K562 (cell line): ENCODE measurements around the gene CTBP2. TPM values are rescaled to one million over a fixed set of nuclear protein-coding genes. Genes with fewer than 3 reads are reported as not detected.

Experiments used
- ATAC-seq: fragments of 200-7000 bp; cut with Tn5 transposase; 3 replicates; pipeline ENCODE4 v1.9.1; 2020; ENCODE audit warnings: moderate library complexity
- BruUV-seq: library from RNA; stranded (reverse); fragments of 400-500 nt; replicated peaks from 2 replicates; lab custom pipeline; 2021; lab: Mats Ljungman, UMichigan
- CTCF ChIA-PET: fragments of 300-600 bp; formaldehyde crosslinking; extraction: SDS; loops from one replicate; lab custom pipeline; 2021; ENCODE audit warnings: low intra/inter-chr PET ratio; lab: Yijun Ruan, JAX
- POLR2A ChIA-PET: fragments of 300-600, 350-650 bp; sonication (Branson Sonifier 250); formaldehyde crosslinking; extraction: SDS; loops from one replicate; lab custom pipeline; 2021; ENCODE audit warnings: antibody characterized with exemption, inconsistent platforms; lab: Yijun Ruan, JAX
- DNase-seq, 4 experiments: peaks; one replicate each; pipeline versions ENCODE4 v3.0.0 to v3.0.0-alpha.2; 2011 to 2018; ENCODE audit warnings: low spot score in 3 of 4, mixed read lengths in 3 of 4; ENCODE audit errors: extremely low read depth in 1 of 4
- FAIRE-seq: peaks from 2 replicates; lab custom pipeline; 2011; peaks lifted over from hg19 to GRCh38; lab: Jason Lieb, UNC
- H2AFZ ChIP-seq: 2 replicates; pipeline ENCODE4 v1.6.0; 2011; ENCODE audit warnings: low read depth, low read length, control low read depth, inconsistent platforms
- H3K27ac ChIP-seq: fragments of 200-600 bp; 3 replicates; pipeline ENCODE4 v1.8.0; 2011; ENCODE audit warnings: low read depth, mild to moderate bottlenecking, control low read depth, inconsistent platforms, low read length, moderate library complexity, mixed read lengths; ENCODE audit errors: extremely low read depth
- H3K27me3 ChIP-seq, 2 experiments: fragments of 300-600 bp in 1 of 2; 2 replicates in 1 of 2; 3 replicates in 1 of 2; pipeline versions ENCODE4 v1.6.0 to v1.8.0; 2011; ENCODE audit warnings: inconsistent platforms in 2 of 2, low read length in 2 of 2, mild to moderate bottlenecking in 1 of 2, mixed read lengths in 1 of 2, moderate library complexity in 1 of 2; ENCODE audit not compliant: control insufficient read depth in 2 of 2, insufficient read depth in 2 of 2
- H3K36me3 ChIP-seq: fragments of 300-600 bp; 3 replicates; pipeline ENCODE4 v1.8.0; 2011; ENCODE audit warnings: mild to moderate bottlenecking, low read length, inconsistent platforms; ENCODE audit not compliant: control insufficient read depth, insufficient read depth
- H3K4me1 ChIP-seq, 2 experiments: fragments of 200-600 bp in 1 of 2; replicated peaks in 1 of 2; 2 replicates in 1 of 2; 3 replicates in 1 of 2; pipeline versions ENCODE4 v1.5.1 to v1.8.0; 2011; ENCODE audit warnings: inconsistent platforms in 2 of 2, low read length in 2 of 2, mild to moderate bottlenecking in 1 of 2, mixed read lengths in 1 of 2, moderate library complexity in 1 of 2; ENCODE audit not compliant: control insufficient read depth in 2 of 2, insufficient read depth in 2 of 2
- H3K4me2 ChIP-seq: 2 replicates; pipeline ENCODE4 v1.6.1; 2011; ENCODE audit warnings: low read length, control low read depth, inconsistent platforms, mixed read lengths; ENCODE audit not compliant: insufficient read depth
- H3K4me3 ChIP-seq: fragments of 200-600 bp; sonication (generic), shearing (Covaris generic); 2 replicates; pipeline ENCODE4 v1.5.1; 2016; ENCODE audit warnings: control low read depth, inconsistent platforms
- H3K79me2 ChIP-seq: fragments of 200-600 bp; 3 replicates; pipeline ENCODE4 v1.8.0; 2011; ENCODE audit warnings: low read length, inconsistent platforms; ENCODE audit not compliant: control insufficient read depth, insufficient read depth
- H3K9ac ChIP-seq, 2 experiments: 2 replicates each; pipeline versions ENCODE4 v1.6.0 to v1.6.1; 2011; ENCODE audit warnings: low read depth in 2 of 2, low read length in 2 of 2, control low read depth in 1 of 2, inconsistent platforms in 1 of 2, mild to moderate bottlenecking in 1 of 2, mixed read lengths in 1 of 2; ENCODE audit not compliant: insufficient read depth in 1 of 2
- H3K9me1 ChIP-seq: one replicate; pipeline ENCODE4 v1.6.0; 2011; ENCODE audit warnings: inconsistent platforms, mild to moderate bottlenecking, low read length, moderate library complexity; ENCODE audit not compliant: control insufficient read depth, insufficient read depth
- H3K9me3 ChIP-seq: replicated peaks from 2 replicates; pipeline ENCODE4 v1.5.1; 2011; ENCODE audit warnings: low read depth, low read length, inconsistent platforms; ENCODE audit not compliant: control insufficient read depth, insufficient read depth
- H4K20me1 ChIP-seq: replicated peaks from 2 replicates; pipeline ENCODE4 v1.6.1; 2011; ENCODE audit warnings: low read length, inconsistent platforms, mixed read lengths; ENCODE audit not compliant: control insufficient read depth, insufficient read depth
- OTX1 ChIP-seq: fragments of 450-650 bp; formaldehyde crosslinking; IDR thresholded peaks from 2 replicates; pipeline ENCODE4 v1.4.0; 2022; ENCODE audit warnings: mild to moderate bottlenecking
- WGBS: fragments of 100-300 bp; shearing (Covaris generic); methylation state at CpG from one replicate; pipeline ENCODE4 v1.1.6; 2016; ENCODE audit warnings: low coverage, mixed read lengths; ENCODE audit not compliant: insufficient coverage; ENCODE audit errors: missing lambda C conversion rate; 5-methylcytosine and 5-hydroxymethylcytosine counted together
- in situ Hi-C: fragments of 300-500 bp; cut with MboI; formaldehyde crosslinking; loops from 4 replicates; pipeline ENCODE4 v1.15.0; 2018; ENCODE audit warnings: inconsistent platforms, mixed read lengths
- intact Hi-C: fragments of 100-400 bp; cut with micrococcal nuclease; formaldehyde crosslinking; loops from 2 replicates; pipeline ENCODE4 v1.14.2; 2022
- polyA plus RNA-seq, 8 experiments: library from polyadenylated mRNA; depleted of rRNA in 4 of 8; stranded (reverse) in 5 of 8; unstranded in 3 of 8; fragments of >200 nt; fragmentation: Nextera tagmentation in 2 of 8; fragmentation: Illumina TruSeq in 1 of 8; extraction: Ambion mirVana in 2 of 8; extraction: Trizol in 1 of 8; gene quantifications; 2 replicates each; pipeline versions ENCODE4 v1.2.1 to v1.2.3, GENCODE V29; 2011 to 2014; ENCODE audit warnings: inconsistent platforms in 1 of 8, missing spikeins in 1 of 8
- total RNA-seq, 7 experiments: library from RNA; depleted of rRNA in 6 of 7; stranded (reverse); fragments of >200 nt in 6 of 7; fragmentation: Illumina TruSeq in 2 of 7; extraction: Trizol in 2 of 7; gene quantifications; 2 replicates each; pipeline versions ENCODE4 v1.2.1 to v1.2.3, GENCODE V29; 2011 to 2021; ENCODE audit warnings: low replicate concordance in 1 of 7
- TF ChIP-seq, protein P1 (sequence below): sonication (generic); formaldehyde crosslinking; IDR thresholded peaks from 2 replicates; pipeline ENCODE4 v1.8.0; 2023; ENCODE audit warnings: mild to moderate bottlenecking, missing genetic modification reagents
- TF ChIP-seq, protein P2 (sequence below), 2 experiments: fragments of 450-650 bp in 1 of 2; sonication (generic) in 1 of 2; formaldehyde crosslinking in 1 of 2; IDR thresholded peaks in 1 of 2; conservative IDR thresholded peaks in 1 of 2; 2 replicates each; pipeline versions ENCODE4 v1.6.1 to v1.8.1; 2016 to 2023; ENCODE audit warnings: mild to moderate bottlenecking in 2 of 2, moderate library complexity in 2 of 2, inconsistent platforms in 1 of 2, missing genetic modification reagents in 1 of 2

CTBP2 gene
- total and polyA plus RNA-seq, 9 of the 15 experiments (the other 6 are each of a cell fraction or from before 2014, with no cell fraction given) = 1.3 to 8.8 (median 5.1) TPM

DNA sequence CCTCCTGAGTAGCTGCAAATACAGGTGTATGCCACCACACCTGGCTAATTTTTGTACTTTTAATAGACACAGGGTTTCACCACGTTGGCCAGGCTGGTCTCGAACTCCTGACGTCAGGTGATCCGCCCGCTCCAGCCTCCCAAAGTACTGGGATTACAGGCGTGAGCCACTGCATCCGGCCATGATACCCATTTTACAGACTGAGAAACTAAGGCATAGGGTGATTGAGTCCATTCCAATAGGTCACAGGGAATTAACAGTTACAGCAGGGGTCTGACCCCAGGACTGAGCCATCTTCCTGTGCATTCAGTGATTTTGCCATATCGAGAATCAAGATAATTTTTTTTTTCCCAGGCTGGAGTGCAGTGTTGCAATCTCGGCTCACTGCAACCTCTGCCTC lies 12.3 kb upstream of the CTBP2 start (continued):
- TF ChIP-seq, protein P1, sequence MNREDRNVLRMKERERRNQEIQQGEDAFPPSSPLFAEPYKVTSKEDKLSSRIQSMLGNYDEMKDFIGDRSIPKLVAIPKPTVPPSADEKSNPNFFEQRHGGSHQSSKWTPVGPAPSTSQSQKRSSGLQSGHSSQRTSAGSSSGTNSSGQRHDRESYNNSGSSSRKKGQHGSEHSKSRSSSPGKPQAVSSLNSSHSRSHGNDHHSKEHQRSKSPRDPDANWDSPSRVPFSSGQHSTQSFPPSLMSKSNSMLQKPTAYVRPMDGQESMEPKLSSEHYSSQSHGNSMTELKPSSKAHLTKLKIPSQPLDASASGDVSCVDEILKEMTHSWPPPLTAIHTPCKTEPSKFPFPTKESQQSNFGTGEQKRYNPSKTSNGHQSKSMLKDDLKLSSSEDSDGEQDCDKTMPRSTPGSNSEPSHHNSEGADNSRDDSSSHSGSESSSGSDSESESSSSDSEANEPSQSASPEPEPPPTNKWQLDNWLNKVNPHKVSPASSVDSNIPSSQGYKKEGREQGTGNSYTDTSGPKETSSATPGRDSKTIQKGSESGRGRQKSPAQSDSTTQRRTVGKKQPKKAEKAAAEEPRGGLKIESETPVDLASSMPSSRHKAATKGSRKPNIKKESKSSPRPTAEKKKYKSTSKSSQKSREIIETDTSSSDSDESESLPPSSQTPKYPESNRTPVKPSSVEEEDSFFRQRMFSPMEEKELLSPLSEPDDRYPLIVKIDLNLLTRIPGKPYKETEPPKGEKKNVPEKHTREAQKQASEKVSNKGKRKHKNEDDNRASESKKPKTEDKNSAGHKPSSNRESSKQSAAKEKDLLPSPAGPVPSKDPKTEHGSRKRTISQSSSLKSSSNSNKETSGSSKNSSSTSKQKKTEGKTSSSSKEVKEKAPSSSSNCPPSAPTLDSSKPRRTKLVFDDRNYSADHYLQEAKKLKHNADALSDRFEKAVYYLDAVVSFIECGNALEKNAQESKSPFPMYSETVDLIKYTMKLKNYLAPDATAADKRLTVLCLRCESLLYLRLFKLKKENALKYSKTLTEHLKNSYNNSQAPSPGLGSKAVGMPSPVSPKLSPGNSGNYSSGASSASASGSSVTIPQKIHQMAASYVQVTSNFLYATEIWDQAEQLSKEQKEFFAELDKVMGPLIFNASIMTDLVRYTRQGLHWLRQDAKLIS (CRISPR knock-in tag) = no peak

DNA sequence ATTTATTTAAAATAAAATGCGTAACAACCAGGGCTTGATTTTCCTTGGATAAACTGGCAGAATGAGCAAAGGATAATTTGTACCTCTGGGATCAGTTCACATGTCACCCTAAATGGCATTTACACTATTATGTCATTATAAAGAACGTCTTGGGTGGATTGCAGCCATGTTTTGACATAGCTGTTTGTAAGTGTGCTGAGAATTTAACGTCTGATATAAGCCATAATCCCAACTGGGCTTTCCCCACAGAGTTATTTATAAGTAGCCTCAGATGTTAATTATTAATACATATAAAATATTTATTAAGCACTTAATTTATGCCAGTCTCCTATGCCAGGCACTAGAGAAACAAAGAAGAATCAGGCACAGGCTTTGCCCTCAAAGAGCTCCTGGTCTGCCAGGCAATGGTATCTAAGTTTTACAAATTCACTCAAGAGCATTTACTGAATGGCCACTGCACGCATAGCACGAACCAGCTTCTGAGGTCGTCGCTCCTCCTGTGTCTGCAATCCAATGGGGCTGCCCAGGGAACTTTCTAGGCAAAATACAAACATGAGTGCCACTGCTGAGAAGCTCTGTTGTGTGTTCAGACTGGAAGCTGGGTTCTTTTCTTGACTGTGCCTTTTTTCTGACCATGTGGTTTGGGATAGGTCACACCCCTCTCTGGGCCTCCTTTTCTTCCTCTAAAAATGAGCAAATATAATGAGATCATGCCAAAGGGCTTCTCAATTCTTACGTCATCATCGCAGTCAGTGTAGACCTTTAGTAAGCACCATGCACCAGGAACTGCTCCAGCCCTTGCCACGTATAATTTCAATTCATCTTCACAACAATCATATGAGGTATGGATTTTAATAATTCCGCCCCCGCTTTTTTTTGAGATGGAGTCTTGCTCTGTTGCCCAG lies 11.3 kb upstream of the CTBP2 start:
- Histone ChIP-seq H4K20me1 (no peaks in the 10 kb centered on the region), H3K9me3 (no peaks in the 10 kb centered on the region), H3K27me3 (peaks cover 16 to 30% of the 10 kb centered on the region in 2 experiments; a peak in 3 of 5 replicates), H3K4me2 (no peak overlapping the region), H3K4me1 (no peaks in the 10 kb centered on the region), H3K36me3 (no peaks in the 10 kb centered on the region), H3K4me3 (no peak overlapping the region), H3K9me1 (no peaks in the 10 kb centered on the region), H3K9ac (no peak overlapping the region), H3K27ac (no peak overlapping the region), H3K79me2 (no peaks in the 10 kb centered on the region), H2AFZ (no peak overlapping the region)
- BruUV-seq = no TSS peak
- intact Hi-C loops = no loop called here
- CTCF ChIA-PET = no interaction called here
- in situ Hi-C loops = loop anchor here (25.0 kb wide), 1 partner anchor 234 kb away; the partner anchor contains the start of gene ZRANB1
- FAIRE-seq (no peak), DNase-seq (no peak), ATAC-seq (no peak)
- TF ChIP-seq, protein P2, sequence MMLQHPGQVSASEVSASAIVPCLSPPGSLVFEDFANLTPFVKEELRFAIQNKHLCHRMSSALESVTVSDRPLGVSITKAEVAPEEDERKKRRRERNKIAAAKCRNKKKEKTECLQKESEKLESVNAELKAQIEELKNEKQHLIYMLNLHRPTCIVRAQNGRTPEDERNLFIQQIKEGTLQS (IDR thresholded peaks at IDR 0.05) = peak; percentile 59
- TF ChIP-seq, protein P2 (CRISPR knock-in tag; conservative IDR thresholded peaks at IDR 0.05) = no peak
- TF ChIP-seq OTX1 = no peak
- 13% methylated on average over 11 of the region's 12 CpGs for WGBS
- POLR2A ChIA-PET = interaction anchor here (0.8 kb wide), 1 partner anchor 643 kb away, joined by 3 read pairs; no protein-coding TSS in a partner anchor
